Fibroblast of skin of back (primary cell): ENCODE results near the gene RLF.

ENCODE experiments used
- DNase-seq: peaks from one replicate; pipeline ENCODE4 v3.0.0-alpha.2; 2013

The RLF gene

DNA sequence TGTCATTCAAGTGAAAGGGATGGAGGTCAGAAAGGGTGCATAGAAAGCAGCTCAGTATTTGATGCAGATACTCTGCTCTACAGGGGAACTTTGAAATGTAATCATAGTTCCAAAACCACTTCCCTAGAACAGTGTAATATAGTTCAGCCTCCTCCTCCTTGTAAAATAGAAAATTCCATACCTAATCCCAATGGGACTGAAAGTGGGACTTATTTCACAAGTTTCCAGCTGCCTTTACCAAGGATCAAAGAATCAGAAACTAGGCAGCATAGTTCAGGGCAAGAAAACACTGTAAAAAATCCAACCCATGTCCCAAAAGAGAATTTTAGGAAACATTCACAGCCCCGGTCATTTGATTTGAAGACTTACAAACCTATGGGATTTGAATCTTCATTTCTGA lies 78.4 kb downstream of the RLF start:
- DNase-seq: peak; percentile 13

GRCh38 chr1:40240390-40240789 lies 79.2 kb downstream of the RLF start:
- no peak for DNase-seq

DNA sequence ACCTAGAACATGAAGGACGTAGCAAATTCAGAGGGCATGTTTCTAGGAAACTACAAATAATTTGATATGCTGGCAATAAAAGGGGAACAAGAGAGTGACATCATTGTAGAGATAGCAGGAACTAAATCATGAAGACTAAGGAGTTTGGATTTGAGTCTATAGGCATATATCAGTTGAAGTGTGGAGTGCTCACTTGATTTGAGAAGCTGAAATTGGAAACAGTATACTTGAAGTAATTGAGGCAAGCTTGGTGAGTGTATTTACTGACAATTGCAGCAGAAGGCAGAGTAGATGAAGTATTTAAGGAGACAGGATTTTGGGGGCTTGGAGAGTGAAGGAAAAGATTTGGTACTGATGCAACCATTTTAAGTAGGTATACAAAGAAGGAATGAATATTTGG lies 80.2 kb downstream of the RLF start:
- DNase-seq: no peak

DNA sequence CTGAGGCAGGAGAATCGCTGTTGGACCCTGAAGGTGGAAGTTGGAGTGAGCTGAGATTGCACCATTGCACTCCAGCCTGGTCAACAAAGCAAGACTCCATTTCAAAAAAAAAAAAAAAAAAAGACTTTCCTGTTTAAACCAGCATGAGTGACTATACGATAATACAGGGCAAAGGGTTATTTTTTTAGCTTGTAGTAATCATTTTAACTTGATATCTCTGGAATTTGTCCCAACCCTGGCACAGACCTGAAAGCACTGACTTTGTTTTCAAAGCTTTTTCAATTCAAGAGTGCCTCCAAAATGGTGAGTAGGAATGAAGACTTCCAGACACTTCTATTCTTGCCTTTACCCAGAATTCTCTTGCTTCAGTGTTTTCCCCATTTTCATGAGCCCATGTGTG lies 82.2 kb downstream of the RLF start:
- DNase-seq: peak; percentile 51

GRCh38 chr1:40244138-40244744 lies 83.1 kb downstream of the RLF start:
- no peak for DNase-seq

DNA sequence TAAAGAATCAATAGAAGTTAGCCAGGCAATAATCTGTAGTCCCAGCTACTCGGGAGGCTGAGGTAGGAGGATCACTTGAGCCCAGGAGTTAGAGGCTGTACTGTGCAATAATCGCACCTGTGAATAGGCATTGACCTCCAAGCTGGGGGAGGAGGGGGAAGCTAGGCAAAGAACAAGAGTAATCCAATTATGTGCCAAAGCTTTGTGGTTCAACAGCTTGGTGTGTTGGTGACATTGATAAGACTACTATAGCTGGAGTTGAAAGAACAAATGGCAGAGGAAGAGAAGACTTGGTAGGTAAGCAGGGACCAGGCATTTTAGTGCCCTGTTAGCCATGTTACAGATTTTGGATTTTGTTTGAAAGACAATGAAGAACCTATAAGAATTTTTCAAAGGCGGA lies 84.5 kb downstream of the RLF start:
- no peak for DNase-seq

- no peak for DNase-seq
Observed at GRCh38 chr1:40247655-40248054, 86.5 kb downstream of the RLF start, which contains the start of gene TMCO2. Gene TMCO2 (plus strand): TSS chr1:40247937. CDS start chr1:40247994, 57 bp downstream.

- peak; percentile 11 for DNase-seq
Observed at GRCh38 chr1:40248412-40248811, 87.2 kb downstream of the RLF start.

DNA sequence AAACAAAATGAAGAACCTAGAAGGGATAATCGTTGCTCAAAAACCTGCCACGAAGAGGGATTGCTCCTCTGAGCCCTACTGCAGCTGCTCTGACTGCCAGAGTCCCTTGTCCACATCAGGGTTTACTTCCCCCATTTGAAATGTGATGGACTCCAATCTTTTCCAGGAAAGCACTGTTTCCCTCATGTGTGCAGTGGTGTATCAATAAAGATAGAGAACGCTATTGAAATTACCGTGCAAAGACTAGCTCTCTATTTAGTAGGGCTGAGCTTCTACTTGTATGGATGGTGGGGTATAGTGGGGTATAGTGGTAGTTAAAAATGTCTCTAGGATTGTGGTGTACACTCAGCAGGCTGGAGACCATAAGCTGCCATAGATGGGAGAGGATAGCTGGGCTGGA lies 90.3 kb downstream of the RLF start:
- no peak for DNase-seq

DNA sequence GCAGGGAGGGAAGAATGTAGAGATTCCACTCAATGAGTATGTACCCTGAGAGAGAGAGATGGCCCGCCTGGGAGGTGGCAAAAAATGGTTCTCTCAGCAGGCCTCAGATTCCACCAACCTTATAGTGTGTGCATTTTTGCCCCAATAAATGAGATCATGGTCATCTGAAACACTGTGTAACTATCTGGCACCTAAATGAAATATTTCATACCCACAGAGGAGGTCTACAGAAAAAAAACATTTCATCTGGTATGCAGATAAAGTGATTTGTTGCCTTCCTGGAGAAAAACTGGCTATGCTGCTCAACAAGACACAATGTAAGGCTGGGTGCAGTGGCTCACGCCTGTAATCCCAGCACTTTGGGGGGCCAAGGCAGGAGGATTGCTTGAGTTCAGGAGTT lies 91.4 kb downstream of the RLF start:
- peak; percentile 20 for DNase-seq

- no peak for DNase-seq
Observed at GRCh38 chr1:40255231-40255630, 94.0 kb downstream of the RLF start.

DNA sequence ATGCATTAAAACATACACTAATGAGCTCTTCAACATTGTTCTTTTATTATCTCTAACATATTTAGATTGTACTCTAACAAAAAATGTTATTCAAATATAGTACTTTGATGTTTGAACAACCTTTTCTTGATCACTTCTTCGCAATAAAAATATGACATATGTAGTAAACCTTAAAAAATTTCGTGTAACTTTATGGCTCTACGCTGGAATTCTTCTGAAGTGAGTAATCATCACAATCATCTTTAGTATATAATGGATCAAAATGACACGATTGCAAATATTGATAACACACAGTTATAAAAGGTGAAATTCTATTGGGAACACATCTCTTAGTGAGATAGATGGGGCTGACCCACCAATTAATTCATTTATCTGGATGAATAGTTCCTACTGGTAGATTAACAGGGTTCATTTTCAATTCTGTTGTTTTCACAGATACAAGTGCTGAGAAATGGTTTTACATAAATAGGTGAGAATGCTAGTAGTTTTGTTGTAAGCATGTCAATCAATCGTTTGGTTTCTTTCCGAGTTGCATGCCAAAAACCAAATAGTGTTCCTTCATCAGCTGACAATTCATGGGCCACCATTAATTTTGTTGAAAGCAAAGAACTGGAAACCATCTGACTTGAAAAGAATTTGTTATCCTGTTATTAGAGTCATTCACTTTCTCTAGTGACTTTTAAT lies 95.4 kb downstream of the RLF start:
- DNase-seq: no peak

- no peak for DNase-seq
Observed at GRCh38 chr1:40257313-40257687, 96.1 kb downstream of the RLF start.

GRCh38 chr1:40257688-40258444 lies 96.7 kb downstream of the RLF start, which contains the start of gene ZMPSTE24:
Gene ZMPSTE24 (plus strand): TSS chr1:40258236. CDS start chr1:40258272, 36 bp downstream.
- DNase-seq: peak; percentile 99

DNA sequence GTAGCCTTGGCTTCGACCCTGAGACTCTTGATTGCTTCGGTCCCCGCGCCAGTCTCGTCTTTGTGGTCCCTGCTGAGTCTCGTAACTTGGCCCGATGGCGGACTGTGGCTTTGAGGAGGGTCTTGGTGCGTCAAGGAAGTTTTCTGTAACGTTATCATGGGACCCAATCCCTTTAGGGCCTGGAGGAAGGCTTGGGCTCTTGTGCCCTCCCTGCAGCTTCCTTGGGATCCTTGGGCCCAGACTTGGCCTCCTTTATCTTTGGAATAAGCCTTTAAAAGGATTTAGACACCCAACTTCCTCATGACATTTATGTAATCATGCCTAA lies 97.2 kb downstream of the RLF start:
- peak; percentile 12 for DNase-seq

GRCh38 chr1:40264354-40264781 lies 103.2 kb downstream of the RLF start:
- DNase-seq: no peak

GRCh38 chr1:40265298-40265697 lies 104.1 kb downstream of the RLF start:
- DNase-seq: no peak

GRCh38 chr1:40265919-40266318 lies 104.7 kb downstream of the RLF start:
- DNase-seq: no peak

GRCh38 chr1:40266786-40267535 lies 105.8 kb downstream of the RLF start:
- DNase-seq: no peak

- DNase-seq: peak; percentile 87
Observed at GRCh38 chr1:40267767-40268187, 106.6 kb downstream of the RLF start.

- no peak for DNase-seq
Observed at GRCh38 chr1:40268211-40268610, 107.0 kb downstream of the RLF start.

DNA sequence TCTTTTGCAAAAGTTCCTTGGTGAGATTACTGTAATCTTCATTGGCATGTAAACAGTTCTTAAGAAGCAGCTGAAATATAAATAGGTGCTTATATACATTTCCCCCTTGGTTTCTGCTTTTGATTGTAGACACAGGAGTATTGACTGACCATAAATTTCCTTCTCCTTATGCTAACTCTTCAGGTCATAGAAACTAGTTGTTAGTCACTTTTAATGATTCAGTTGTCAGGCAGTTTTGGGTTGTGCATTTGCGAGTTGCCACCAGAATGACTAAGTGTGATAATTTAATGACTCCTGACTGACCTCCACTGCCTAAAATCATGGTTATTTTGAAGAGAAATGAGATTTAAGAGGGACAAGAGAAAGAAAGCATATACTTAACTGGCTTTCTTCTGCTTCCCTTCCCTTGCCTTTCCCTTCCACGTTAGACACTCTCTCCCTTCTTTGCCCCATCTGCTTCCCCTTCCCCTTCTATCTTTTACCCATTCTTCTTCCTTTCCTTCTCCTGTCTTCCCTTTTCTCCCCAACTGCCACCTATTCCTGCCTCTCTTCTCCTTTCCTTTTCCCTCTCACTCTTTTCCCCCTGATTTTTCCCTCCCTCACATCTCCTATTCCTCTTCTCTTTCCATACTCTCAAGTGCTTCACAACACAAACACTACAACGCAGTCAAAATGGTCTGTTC lies 109.1 kb downstream of the RLF start:
- DNase-seq: peak; percentile 20
